Gastroesophageal sphincter (tissue), 3 donors: ENCODE measurements around the gene WNT10A.

Source experiments
- CTCF ChIP-seq, 4 experiments: fragments of 200-600 bp in 2 of 4; fragments of 450-650 bp in 2 of 4; sonication (generic) in 1 of 4; IDR thresholded peaks; one replicate each; pipeline ENCODE4 v1.5.1; 2017 to 2019; ENCODE audit warnings: antibody characterized with exemption in 4 of 4, mild to moderate bottlenecking in 2 of 4, moderate library complexity in 2 of 4
- EP300 ChIP-seq: sonication (generic); formaldehyde crosslinking; IDR thresholded peaks from one replicate; pipeline ENCODE4 v1.6.1; 2017; ENCODE audit warnings: antibody characterized with exemption, mild to moderate bottlenecking
- POLR2A ChIP-seq, 2 donors: fragments of 450-650 bp; IDR thresholded peaks; one replicate each; pipeline ENCODE4 v1.6.1; 2017; ENCODE audit warnings: antibody characterized with exemption in 2 of 2, mild to moderate bottlenecking in 2 of 2, moderate library complexity in 1 of 2
- POLR2AphosphoS5 ChIP-seq: sonication (generic); formaldehyde crosslinking; IDR thresholded peaks from one replicate; pipeline ENCODE4 v1.6.1; 2017; ENCODE audit warnings: antibody characterized with exemption

GRCh38 chr2:218861645-218862318 is 18.9 kb upstream of the WNT10A start:
- TF ChIP-seq CTCF (IDR thresholded peaks at IDR 0.05) (no peak), POLR2AphosphoS5 (no peak), EP300 (no peak), POLR2A (IDR thresholded peaks at IDR 0.05) (no peak)
